ENCODE data around the gene MSI2. TPM values are rescaled to one million over a fixed set of nuclear protein-coding genes. Genes with fewer than 3 reads are reported as not detected.

MSI2 gene
- total and polyA plus RNA-seq, 9 of the 15 experiments (the other 6 are each of a cell fraction or from before 2014, with no cell fraction given), result 4.6 to 61.8 (median 42.4) TPM

- in situ Hi-C loops (cut with MboI) (no loop called here), intact Hi-C loops (cut with micrococcal nuclease) (no loop called here)
- H3K27ac ChIP-seq (ENCODE audit: extremely low read depth, low read depth, low read length), result no peak overlapping the region
- 0% methylated on average over 1 of the region's 1 CpG for WGBS (ENCODE audit: insufficient coverage, low coverage, missing lambda C conversion rate)
- H4K20me1 ChIP-seq (replicated peaks; ENCODE audit: control insufficient read depth, insufficient read depth, low read length), result no peaks in the 10 kb centered on the region
- H3K79me2 ChIP-seq (ENCODE audit: control insufficient read depth, insufficient read depth, low read length), result no peaks in the 10 kb centered on the region
- TF ChIP-seq SMAD3 (CRISPR knock-in tag; conservative IDR thresholded peaks at IDR 0.05) (no peak), KDM4B (IDR thresholded peaks at IDR 0.05; ENCODE audit: borderline replicate concordance in 2 of 2, low read depth in 1 of 2) (no peak), FOXK2 (conservative IDR thresholded peaks at IDR 0.05 in 1 of 2, IDR thresholded peaks at IDR 0.05 in 1 of 2; ENCODE audit: low read depth in 2 of 2) (no peak), ZNF551 (CRISPR knock-in tag; IDR thresholded peaks at IDR 0.05) (no peak), ZBTB12 (CRISPR knock-in tag; IDR thresholded peaks at IDR 0.05) (no peak), FOXJ2 (tag; IDR thresholded peaks at IDR 0.05) (no peak), ZNF511 (CRISPR knock-in tag; IDR thresholded peaks at IDR 0.05) (no peak), NCOR1 (IDR thresholded peaks at IDR 0.05) (no peak), TSC22D4 (tag; IDR thresholded peaks at IDR 0.05) (no peak), ADNP (tag; IDR thresholded peaks at IDR 0.05) (no peak), SMARCE1 (IDR thresholded peaks at IDR 0.05) (no peak), POLR2AphosphoS2 (IDR thresholded peaks at IDR 0.05; ENCODE audit: low read length) (no peak), ZSCAN29 (IDR thresholded peaks at IDR 0.05) (no peak), NCOA4 (IDR thresholded peaks at IDR 0.05; ENCODE audit: partially characterized antibody) (no peak), ZNF717 (CRISPR knock-in tag; IDR thresholded peaks at IDR 0.05) (no peak), TBL1XR1 (IDR thresholded peaks at IDR 0.05; ENCODE audit: low read length in 2 of 2) (no peak), TOE1 (IDR thresholded peaks at IDR 0.05; ENCODE audit: borderline replicate concordance) (no peak), TOE1 (CRISPR knock-in tag; IDR thresholded peaks at IDR 0.05; ENCODE audit: borderline replicate concordance, low read depth) (no peak)
- no TSS peak for BruUV-seq (replicated peaks)
- no peaks in the 10 kb centered on the region for H3K36me3 ChIP-seq (ENCODE audit: control insufficient read depth, insufficient read depth, low read length)
- H3K4me1 ChIP-seq (replicated peaks in 1 of 2; ENCODE audit: control insufficient read depth in 2 of 2, insufficient read depth in 2 of 2, low read length in 2 of 2), result no peaks in the 10 kb centered on the region; a peak in 1 of 5 replicates
- H3K4me2 ChIP-seq (ENCODE audit: insufficient read depth, low read length), result no peak overlapping the region
- ATAC-seq (no peak), DNase-seq (ENCODE audit: extremely low read depth in 1 of 4, low spot score in 3 of 4) (no peak), FAIRE-seq (no peak)
- H2AFZ ChIP-seq (ENCODE audit: low read depth, low read length), result no peak overlapping the region
- H3K9ac ChIP-seq (ENCODE audit: insufficient read depth in 1 of 2, low read depth in 2 of 2, low read length in 2 of 2), result no peak overlapping the region
- H3K9me3 ChIP-seq (replicated peaks; ENCODE audit: control insufficient read depth, insufficient read depth, low read depth, low read length), result no peaks in the 10 kb centered on the region
- POLR2A ChIA-PET, result no interaction called here
- CTCF ChIA-PET (ENCODE audit: low intra/inter-chr PET ratio), result no interaction called here
- H3K27me3 ChIP-seq (ENCODE audit: control insufficient read depth in 2 of 2, insufficient read depth in 2 of 2, low read length in 2 of 2), result peaks cover 39 to 61% of the 10 kb centered on the region in 2 experiments; a peak in 4 of 5 replicates
- H3K9me1 ChIP-seq (ENCODE audit: control insufficient read depth, insufficient read depth, low read length), result no peaks in the 10 kb centered on the region
- H3K4me3 ChIP-seq, result no peak overlapping the region
Measured at GRCh38 chr17:57704448-57704847, 448.1 kb downstream of the MSI2 start.

All from K562 (cell line).